CD4-positive, alpha-beta T cell treated with Interleukin-2 at 100 ng/mL for 4 hours (primary cell): ENCODE results near the gene CSH1.
"Not testable (repeated sequence)": the region's sequence is repeated elsewhere in the genome, so short reads cannot be mapped to it uniquely, and the experiment has no call there.

Experiments used
- DNase-seq: peaks from one replicate; pipeline ENCODE4 v3.0.0-alpha.2; 2020; ENCODE audit warnings: low spot score

Gene CSH1

GRCh38 chr17:63896524-63897354, at the start of gene CSH1:
TSS of gene CSH1 (minus strand) at chr17:63896574. CDS start at chr17:63896511, 63 bp downstream.
- DNase-seq = not testable (repeated sequence)

- no peak for DNase-seq
Observed at GRCh38 chr17:63945784-63946439, 49.5 kb upstream of the CSH1 start.

- DNase-seq = no peak
Observed at GRCh38 chr17:63944736-63945499, 48.5 kb upstream of the CSH1 start.

- no peak for DNase-seq
Observed at GRCh38 chr17:63943745-63944144, 47.4 kb upstream of the CSH1 start.

- no peak for DNase-seq
Observed at GRCh38 chr17:63942309-63942985, 46.1 kb upstream of the CSH1 start.

GRCh38 chr17:63941751-63942150, 45.4 kb upstream of the CSH1 start:
- no peak for DNase-seq

GRCh38 chr17:63941162-63941561, 44.8 kb upstream of the CSH1 start:
- DNase-seq = no peak

GRCh38 chr17:63940584-63940983, 44.2 kb upstream of the CSH1 start:
- DNase-seq = no peak

- no peak for DNase-seq
Observed at GRCh38 chr17:63939884-63940283, 43.5 kb upstream of the CSH1 start.

- no peak for DNase-seq
Observed at GRCh38 chr17:63939401-63939800, 43.0 kb upstream of the CSH1 start.

- DNase-seq = no peak
Observed at GRCh38 chr17:63937920-63938319, 41.5 kb upstream of the CSH1 start.

- DNase-seq = no peak
Observed at GRCh38 chr17:63937319-63937718, 40.9 kb upstream of the CSH1 start.

- DNase-seq = no peak
Observed at GRCh38 chr17:63934183-63935112, 38.1 kb upstream of the CSH1 start.

GRCh38 chr17:63933598-63933997, 37.2 kb upstream of the CSH1 start:
- DNase-seq = no peak

- DNase-seq = no peak
Observed at GRCh38 chr17:63932721-63933120, 36.3 kb upstream of the CSH1 start.

GRCh38 chr17:63931981-63932561, 35.7 kb upstream of the CSH1 start, which contains the start of gene CD79B:
TSS of gene CD79B (minus strand) at chr17:63932331. CDS start at chr17:63932261, 70 bp downstream.
- peak; percentile 32 for DNase-seq

- DNase-seq = peak; percentile 57
Observed at GRCh38 chr17:63930951-63931575, 34.7 kb upstream of the CSH1 start.

GRCh38 chr17:63929860-63930766, 33.7 kb upstream of the CSH1 start:
- DNase-seq = no peak
